ENCODE data around the gene MXD3.
"Not testable (repeated sequence)": the region's sequence is repeated elsewhere in the genome, so short reads cannot be mapped to it uniquely, and the experiment has no call there.

Gene MXD3

GRCh38 chr5:177265395-177265794 lies 46.3 kb downstream of the MXD3 start:
- TF ChIP-seq CTCF (IDR thresholded peaks at IDR 0.05; ENCODE audit: insufficient read depth, low read depth, low read length, missing control alignments), result no peak
- DNase-seq (ENCODE audit: low read depth), result no peak
- no peak overlapping the region for H3K4me3 ChIP-seq (ENCODE audit: low read length)

DNA sequence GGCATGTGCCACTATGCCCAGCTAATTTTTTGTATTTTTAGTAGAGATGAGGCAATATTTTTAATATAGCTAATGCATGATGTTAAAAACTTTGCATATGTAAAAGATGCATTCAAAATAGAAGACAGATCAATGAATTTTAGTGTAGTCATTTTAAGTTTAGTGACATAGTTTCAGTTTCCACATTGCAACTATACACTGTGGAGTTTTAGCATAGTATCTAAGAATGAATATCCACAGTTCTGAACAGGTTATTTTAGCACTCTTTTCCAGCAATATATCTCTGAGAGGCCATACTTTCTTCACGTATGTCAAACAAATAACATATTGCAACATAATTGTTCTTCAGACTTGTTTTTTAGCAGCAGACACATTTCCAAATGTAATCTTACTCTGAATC lies 47.5 kb downstream of the MXD3 start:
- TF ChIP-seq CTCF (IDR thresholded peaks at IDR 0.05; ENCODE audit: insufficient read depth, low read depth, low read length, missing control alignments), result no peak
- H3K4me3 ChIP-seq (ENCODE audit: low read length), result no peak overlapping the region
- no peak for DNase-seq (ENCODE audit: low read depth)

GRCh38 chr5:177261510-177261909 lies 50.2 kb downstream of the MXD3 start:
- H3K4me3 ChIP-seq (ENCODE audit: low read length), result no peak overlapping the region
- TF ChIP-seq CTCF (IDR thresholded peaks at IDR 0.05; ENCODE audit: insufficient read depth, low read depth, low read length, missing control alignments), result no peak
- no peak for DNase-seq (ENCODE audit: low read depth)

GRCh38 chr5:177260961-177261360 lies 50.7 kb downstream of the MXD3 start:
- TF ChIP-seq CTCF (IDR thresholded peaks at IDR 0.05; ENCODE audit: insufficient read depth, low read depth, low read length, missing control alignments), result no peak
- no peak for DNase-seq (ENCODE audit: low read depth)
- no peak overlapping the region for H3K4me3 ChIP-seq (ENCODE audit: low read length)

GRCh38 chr5:177258711-177259110 lies 53.0 kb downstream of the MXD3 start:
- not testable (repeated sequence) for H3K4me3 ChIP-seq (ENCODE audit: low read length); DNase-seq (ENCODE audit: low read depth)

Measured in epithelial cell of esophagus (primary cell).